NCI-H1417 (cell line): Measurements from ENCODE around the gene PSD.

Experiments used
- DNase-seq, 3 experiments: peaks; one replicate each; lab custom pipeline; 2025; lab: John Stamatoyannopoulos, UW

The PSD gene

DNA sequence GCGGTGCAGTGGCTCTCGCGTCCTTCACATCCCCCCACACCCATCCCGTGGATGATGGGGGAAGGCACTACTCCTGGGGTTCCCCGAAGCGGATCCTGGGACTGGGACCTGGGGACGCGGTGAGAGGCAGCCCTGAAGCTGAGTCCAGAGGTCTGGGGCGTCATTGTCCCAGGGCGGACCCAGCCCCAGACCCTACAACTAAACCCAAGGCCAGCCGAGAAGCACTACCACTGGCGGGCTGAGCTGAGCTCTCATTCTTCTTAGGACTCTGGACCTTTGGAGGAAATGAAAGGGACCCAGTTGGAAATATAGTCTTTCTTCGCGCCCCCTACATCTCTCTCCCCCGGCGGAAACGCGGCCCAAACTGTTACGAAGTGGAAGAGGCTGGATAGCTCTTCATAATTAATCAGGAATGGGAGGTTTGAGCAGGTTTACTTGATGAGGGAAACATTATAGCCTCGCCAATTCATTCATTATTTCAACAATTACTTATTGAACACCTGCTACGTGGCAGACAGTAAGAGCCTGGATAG, 1.7 kb upstream of the PSD start:
- DNase-seq: no peak

- DNase-seq: peak; percentile 73 to 89 (median 88)
These were observed 940 bp upstream of the PSD start for GRCh38 chr10:102419269-102420180.

DNA sequence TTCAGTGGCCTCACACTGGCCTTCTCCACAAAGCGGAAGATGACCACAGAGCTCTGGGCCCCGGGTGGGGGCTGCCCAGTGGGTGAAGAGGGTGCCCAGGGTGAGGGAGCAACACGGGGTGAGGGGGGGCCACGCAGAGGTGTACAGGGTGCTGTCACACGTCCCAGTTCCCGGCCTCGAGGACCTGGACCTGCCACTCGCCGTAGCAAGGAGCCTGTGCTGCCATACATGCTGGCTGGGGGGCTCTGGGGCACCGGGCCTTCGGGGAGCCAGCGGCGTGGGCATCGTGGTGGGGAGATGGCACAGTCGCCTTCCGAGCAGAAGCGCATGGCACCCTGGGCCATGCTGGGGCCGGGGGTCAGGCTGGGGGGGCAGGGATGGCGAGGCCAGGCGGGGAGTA, 1.9 kb downstream of the PSD start:
- no peak for DNase-seq

DNA sequence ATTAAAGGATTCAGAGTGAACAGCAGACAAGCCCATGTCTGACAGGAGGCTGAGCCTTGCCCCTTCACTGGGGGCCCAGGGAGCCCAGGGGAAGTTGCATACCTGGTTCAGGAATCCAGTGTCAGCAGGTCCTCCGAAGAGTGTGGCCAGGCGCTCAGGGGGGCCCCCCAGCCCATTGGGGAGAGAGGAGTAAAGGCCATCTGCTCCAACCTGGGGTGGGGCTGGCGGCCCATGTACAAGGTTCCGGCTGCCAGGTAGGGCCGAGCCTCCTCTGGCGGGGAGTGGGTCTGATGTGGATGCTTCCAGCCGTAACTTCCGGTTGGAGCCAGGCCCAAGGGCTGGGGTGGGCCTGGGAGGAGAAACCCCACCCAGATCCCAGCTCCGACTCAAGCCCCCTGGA, 2.3 kb downstream of the PSD start:
- no peak for DNase-seq

GRCh38 chr10:102414749-102415148, 3.8 kb downstream of the PSD start:
- DNase-seq: no peak

GRCh38 chr10:102413806-102414561, 4.6 kb downstream of the PSD start:
- DNase-seq: no peak

DNA sequence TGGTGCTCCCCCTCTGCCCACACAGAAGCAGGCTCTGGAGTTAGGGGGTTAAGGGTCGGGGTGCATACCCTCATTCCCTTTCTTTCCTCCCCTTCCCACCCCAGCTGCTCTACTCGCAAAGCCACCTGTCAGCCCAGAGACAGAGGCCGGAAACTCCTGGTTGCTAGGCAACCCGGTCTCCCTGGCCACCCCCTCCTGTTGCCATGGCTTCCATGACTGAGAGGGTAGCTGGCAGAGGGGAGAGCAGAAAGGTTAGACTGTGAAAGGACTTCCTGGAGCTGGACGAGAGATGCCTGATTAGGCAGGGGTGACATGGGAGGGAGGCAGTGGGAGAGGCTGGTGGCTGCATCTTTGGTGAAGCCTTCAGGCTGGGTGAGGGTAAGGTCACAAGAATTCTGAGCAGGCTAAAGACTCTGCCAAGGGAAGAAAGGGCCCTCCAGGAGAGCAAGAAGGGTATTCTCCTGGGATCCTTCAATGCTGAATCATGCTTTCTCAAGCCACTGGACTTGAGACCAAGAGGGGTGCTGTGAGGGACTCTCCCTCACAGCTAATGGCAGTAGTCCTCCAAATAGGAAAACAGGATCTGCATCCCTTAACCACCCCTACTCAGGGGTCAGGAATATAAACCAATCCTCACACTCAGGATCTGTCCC, 5.4 kb downstream of the PSD start:
- DNase-seq: peak; percentile 62 to 89 (median 81)

DNA sequence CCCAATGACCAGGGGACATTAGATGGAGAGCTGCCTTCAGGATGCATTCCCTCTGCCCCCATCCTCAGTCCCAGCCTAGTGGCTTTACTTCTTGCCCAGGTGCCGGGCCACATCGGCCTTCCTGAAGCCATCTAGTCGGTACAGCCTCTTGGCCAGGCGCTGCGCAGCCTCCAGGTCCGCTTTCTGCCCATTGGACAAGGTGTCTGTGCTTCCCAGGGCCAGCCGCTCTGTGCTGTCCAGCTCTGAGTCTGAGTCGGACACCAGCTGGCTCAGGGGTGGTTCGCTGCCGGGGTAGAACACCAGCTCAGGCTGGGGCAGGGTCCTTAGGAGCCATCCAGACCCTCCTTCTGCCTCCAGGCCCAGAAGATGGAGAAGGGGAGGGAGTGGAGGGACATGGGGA, 6.3 kb downstream of the PSD start:
- DNase-seq: no peak

GRCh38 chr10:102411341-102412255, 7.0 kb downstream of the PSD start:
- peak in 1 of 3 experiments; percentile 14 for DNase-seq

GRCh38 chr10:102410429-102411073, 8.0 kb downstream of the PSD start:
- DNase-seq: no peak

GRCh38 chr10:102409604-102410428, 8.8 kb downstream of the PSD start:
- DNase-seq: no peak

GRCh38 chr10:102408728-102409603, 9.6 kb downstream of the PSD start:
- peak in 2 of 3 experiments; percentile 25 to 31 for DNase-seq

- DNase-seq: no peak
These were observed 10.4 kb downstream of the PSD start for GRCh38 chr10:102408131-102408727.

DNA sequence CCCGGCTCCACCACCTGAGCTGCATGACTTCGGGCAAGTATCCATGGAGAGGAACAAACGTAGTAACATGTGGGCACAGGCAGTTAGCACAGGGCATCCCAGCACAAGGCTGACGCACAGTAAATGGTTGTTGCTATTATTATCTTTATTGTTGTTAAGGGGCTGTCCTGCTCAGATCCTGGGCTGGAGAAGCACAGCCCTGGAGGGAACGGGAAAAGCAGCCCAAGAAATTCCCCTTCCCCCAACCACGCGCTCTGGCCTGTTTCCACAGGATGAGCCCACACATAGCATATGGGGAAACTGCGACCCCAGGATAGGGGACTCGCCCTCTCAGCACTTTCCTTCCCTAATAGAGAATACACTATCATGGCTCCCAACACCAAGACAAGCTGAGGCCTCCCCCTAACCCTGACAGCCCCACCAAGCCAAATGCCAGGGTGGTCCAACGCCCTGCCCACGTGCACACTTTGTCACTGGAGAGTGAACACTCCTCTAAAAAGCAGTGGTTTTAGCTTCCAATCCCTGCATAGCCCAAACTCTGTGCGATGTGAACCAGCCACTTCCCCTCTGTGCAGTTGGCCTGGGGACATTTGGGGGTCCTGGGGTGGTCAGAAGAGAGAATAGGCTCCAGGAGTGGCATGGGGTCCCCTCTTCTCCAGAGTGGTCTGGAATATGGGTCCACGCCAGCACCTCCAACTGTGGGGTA, 11.0 kb downstream of the PSD start:
- no peak for DNase-seq

GRCh38 chr10:102406815-102407214, 11.8 kb downstream of the PSD start:
- no peak for DNase-seq

GRCh38 chr10:102405632-102406031, 13.0 kb downstream of the PSD start:
- no peak for DNase-seq

DNA sequence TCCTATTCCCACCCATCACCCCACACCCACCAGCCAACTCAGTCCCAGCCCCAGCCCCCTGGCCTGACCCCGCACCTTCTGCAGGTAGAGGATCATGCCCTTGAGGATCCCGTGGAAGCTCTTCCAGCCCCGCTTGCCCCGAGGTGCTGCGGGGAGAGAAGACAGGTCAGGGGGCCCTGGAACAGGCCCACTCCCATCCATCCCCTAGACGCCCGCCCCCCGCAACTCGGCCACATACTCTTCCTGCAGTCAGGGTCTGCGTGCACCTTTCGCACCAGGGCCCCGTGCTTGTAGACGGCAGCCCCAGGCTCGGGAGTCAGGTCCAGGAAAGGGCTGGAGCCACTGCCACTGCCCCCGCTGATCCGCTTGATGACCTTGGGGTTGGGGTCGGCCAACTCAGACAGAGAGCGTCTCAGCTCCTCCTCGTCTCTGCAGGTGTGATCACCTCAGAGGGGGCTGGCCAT, 13.4 kb downstream of the PSD start:
- DNase-seq: no peak
